Mesenchymal stem cell (in vitro differentiated cells and primary cell): Measurements from ENCODE around the gene TTC21B.

ENCODE experiments used
- DNase-seq: peaks from one replicate; pipeline ENCODE4 v3.0.0-alpha.2; 2013
- H2AFZ ChIP-seq: one replicate; pipeline ENCODE4 v1.6.1; 2013; ENCODE audit warnings: low read depth, mild to moderate bottlenecking, control low read depth, inconsistent platforms, low read length, moderate library complexity
- H2AK5ac ChIP-seq: 2 replicates; pipeline ENCODE4 v1.6.1; 2013; ENCODE audit warnings: low read length, moderate library complexity, mild to moderate bottlenecking, inconsistent platforms; ENCODE audit not compliant: severe bottlenecking
- H2BK120ac ChIP-seq: one replicate; pipeline ENCODE4 v1.6.1; 2013; ENCODE audit warnings: low read depth, mild to moderate bottlenecking, inconsistent platforms, low read length, moderate library complexity
- H2BK12ac ChIP-seq, 2 experiments: one replicate each; pipeline ENCODE4 v1.6.1; 2013; ENCODE audit warnings: inconsistent platforms in 2 of 2, low read length in 2 of 2, mild to moderate bottlenecking in 2 of 2, moderate library complexity in 2 of 2, control low read depth in 1 of 2
- H2BK15ac ChIP-seq: one replicate; pipeline ENCODE4 v1.6.1; 2013; ENCODE audit warnings: mild to moderate bottlenecking, low read depth, inconsistent platforms; ENCODE audit not compliant: poor library complexity, severe bottlenecking
- H2BK5ac ChIP-seq: 2 replicates; pipeline ENCODE4 v1.6.1; 2013; ENCODE audit warnings: low read depth, mild to moderate bottlenecking, low read length, control low read depth, inconsistent platforms; ENCODE audit not compliant: poor library complexity, severe bottlenecking
- H3K14ac ChIP-seq, 2 experiments: one replicate each; pipeline ENCODE4 v1.6.1; 2013; ENCODE audit warnings: inconsistent platforms in 2 of 2, low read length in 2 of 2, control low read depth in 1 of 2, mild to moderate bottlenecking in 1 of 2, moderate library complexity in 1 of 2
- H3K18ac ChIP-seq, 2 experiments: one replicate each; pipeline ENCODE4 v1.6.1; 2013; ENCODE audit warnings: inconsistent platforms in 2 of 2, low read length in 2 of 2, control low read depth in 1 of 2, low read depth in 1 of 2, mild to moderate bottlenecking in 1 of 2
- H3K23ac ChIP-seq, 2 experiments: one replicate each; pipeline ENCODE4 v1.6.1; 2013; ENCODE audit warnings: inconsistent platforms in 2 of 2, low read length in 2 of 2, mild to moderate bottlenecking in 2 of 2, moderate library complexity in 2 of 2, control low read depth in 1 of 2
- H3K27ac ChIP-seq: 2 replicates; pipeline ENCODE4 v1.5.1; 2013; ENCODE audit warnings: mild to moderate bottlenecking, moderate library complexity, low read length, control low read depth, inconsistent platforms; ENCODE audit not compliant: poor library complexity, severe bottlenecking
- H3K27me3 ChIP-seq, 2 experiments: 2 replicates each; pipeline versions ENCODE4 v1.6.1 to v1.7.0; 2013; ENCODE audit warnings: low read length in 2 of 2, mild to moderate bottlenecking in 2 of 2, moderate library complexity in 2 of 2, control low read depth in 1 of 2, inconsistent platforms in 1 of 2; ENCODE audit not compliant: control insufficient read depth in 1 of 2, insufficient read depth in 1 of 2
- H3K36me3 ChIP-seq, 2 experiments: 2 replicates each; pipeline versions ENCODE4 v1.6.1 to v1.7.0; 2013; ENCODE audit warnings: low read length in 2 of 2, control low read depth in 1 of 2, inconsistent platforms in 1 of 2, low read depth in 1 of 2, mild to moderate bottlenecking in 1 of 2; ENCODE audit not compliant: insufficient read depth in 2 of 2, control insufficient read depth in 1 of 2
- H3K4ac ChIP-seq, 2 experiments: one replicate each; pipeline ENCODE4 v1.6.1; 2013; ENCODE audit warnings: inconsistent platforms in 2 of 2, low read length in 2 of 2, mild to moderate bottlenecking in 2 of 2, moderate library complexity in 2 of 2, control low read depth in 1 of 2, low read depth in 1 of 2
- H3K4me1 ChIP-seq: 2 replicates; pipeline ENCODE4 v1.6.1; 2013; ENCODE audit warnings: low read depth, low read length, control low read depth; ENCODE audit not compliant: control insufficient read depth, insufficient read depth
- H3K4me2 ChIP-seq: 2 replicates; pipeline ENCODE4 v1.6.1; 2013; ENCODE audit warnings: low read length, mild to moderate bottlenecking, inconsistent platforms; ENCODE audit not compliant: poor library complexity, severe bottlenecking
- H3K4me3 ChIP-seq, 2 experiments: 2 replicates each; pipeline versions ENCODE4 v1.5.1 to v1.7.0; 2013; ENCODE audit warnings: low read length in 2 of 2, mild to moderate bottlenecking in 2 of 2, control low read depth in 1 of 2, low read depth in 1 of 2; ENCODE audit not compliant: insufficient read depth in 1 of 2
- H3K79me1 ChIP-seq: replicated peaks from 2 replicates; pipeline ENCODE4 v1.6.1; 2013; ENCODE audit warnings: mild to moderate bottlenecking, control low read depth, low read length, inconsistent platforms; ENCODE audit not compliant: poor library complexity, severe bottlenecking
- H3K9ac ChIP-seq: 2 replicates; pipeline ENCODE4 v1.7.0; 2013; ENCODE audit warnings: mild to moderate bottlenecking, low read length, moderate library complexity
- H3K9me3 ChIP-seq: 2 replicates; pipeline ENCODE4 v1.7.0; 2013; ENCODE audit warnings: mild to moderate bottlenecking, low read length; ENCODE audit not compliant: control insufficient read depth
- H4K8ac ChIP-seq: one replicate; pipeline ENCODE4 v1.6.1; 2013; ENCODE audit warnings: inconsistent platforms, mild to moderate bottlenecking, low read length, moderate library complexity
- H4K91ac ChIP-seq: one replicate; pipeline ENCODE4 v1.6.1; 2013; ENCODE audit warnings: mild to moderate bottlenecking, low read length, inconsistent platforms
- WGBS: methylation state at CpG from one replicate; pipeline ENCODE4 v1.1.7; 2013; ENCODE audit warnings: mixed read lengths; 5-methylcytosine and 5-hydroxymethylcytosine counted together

The TTC21B gene

DNA sequence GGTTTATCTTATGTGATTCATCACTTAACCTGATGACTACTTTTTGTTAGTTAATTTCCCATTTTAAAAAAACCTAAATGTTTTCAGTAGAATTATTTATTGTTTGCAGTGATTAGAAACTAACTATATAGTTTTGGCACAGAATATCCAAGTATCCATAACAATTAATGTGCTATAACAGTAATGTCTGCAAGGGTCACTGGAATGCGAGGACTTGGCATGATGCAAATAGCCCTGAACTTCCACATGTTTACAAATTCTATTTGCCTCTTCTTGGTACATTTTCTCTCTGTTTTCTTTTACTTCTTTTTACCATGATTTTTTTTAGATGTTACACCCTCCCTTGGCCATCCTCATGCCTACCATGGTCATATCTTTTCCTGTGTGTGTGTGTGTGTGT is 110.2 kb downstream of the TTC21B start:
- no peak for DNase-seq
- H3K23ac ChIP-seq = no peak overlapping the region
- no peak overlapping the region for H2BK5ac ChIP-seq
- no peaks in the 10 kb centered on the region for H3K79me1 ChIP-seq
- H2BK15ac ChIP-seq = no peak overlapping the region
- H2BK12ac ChIP-seq = no peak overlapping the region
- no peaks in the 10 kb centered on the region for H3K36me3 ChIP-seq
- H3K14ac ChIP-seq = no peak overlapping the region
- no peak overlapping the region for H2AFZ ChIP-seq
- H4K8ac ChIP-seq = no peak overlapping the region
- H3K4ac ChIP-seq = no peak overlapping the region
- no peak overlapping the region for H3K9ac ChIP-seq
- no peak overlapping the region for H3K27ac ChIP-seq
- H4K91ac ChIP-seq = no peak overlapping the region
- no peak overlapping the region for H3K4me3 ChIP-seq
- WGBS = 94% methylated on average over 1 of the region's 1 CpG
- H2BK120ac ChIP-seq = no peak overlapping the region
- H3K4me2 ChIP-seq = no peak overlapping the region
- no peaks in the 10 kb centered on the region for H3K27me3 ChIP-seq
- no peaks in the 10 kb centered on the region for H3K4me1 ChIP-seq
- H3K9me3 ChIP-seq = no peaks in the 10 kb centered on the region
- H3K18ac ChIP-seq = no peak overlapping the region
- no peak overlapping the region for H2AK5ac ChIP-seq

DNA sequence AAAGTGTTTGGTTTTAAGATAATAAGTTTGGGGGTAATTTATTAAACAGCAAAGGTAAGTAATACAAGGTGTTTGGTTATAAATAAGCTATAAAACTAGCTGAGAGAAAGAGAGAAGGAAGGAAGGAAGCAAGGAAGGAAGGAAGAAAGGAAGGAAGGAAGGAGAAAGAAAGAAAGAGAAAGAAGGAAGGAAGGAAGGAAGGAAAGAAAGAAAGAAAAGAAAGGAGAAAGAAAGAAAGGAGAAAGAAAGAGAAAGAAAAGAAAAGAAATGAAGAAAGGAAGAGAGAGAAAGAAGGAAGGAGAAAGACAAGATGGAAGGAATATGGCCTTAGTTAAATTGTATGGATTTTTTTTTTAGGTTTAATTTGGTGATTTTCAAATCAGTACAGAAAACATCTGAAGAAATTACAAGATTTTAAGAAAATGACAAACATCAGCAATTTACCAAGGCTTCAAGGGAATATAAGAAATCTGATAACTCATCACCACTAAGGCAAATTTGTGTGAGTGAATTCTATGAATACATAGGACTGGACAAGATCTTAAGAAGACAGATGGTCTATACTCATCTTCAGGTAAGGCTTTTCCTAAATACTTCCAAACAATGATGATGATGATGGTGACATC is 113.1 kb downstream of the TTC21B start:
- no peaks in the 10 kb centered on the region for H3K9me3 ChIP-seq
- H2AFZ ChIP-seq = no peak overlapping the region
- H3K4ac ChIP-seq = no peak overlapping the region
- H2AK5ac ChIP-seq = no peak overlapping the region
- H3K79me1 ChIP-seq = no peaks in the 10 kb centered on the region
- no peak overlapping the region for H2BK15ac ChIP-seq
- H3K4me2 ChIP-seq = no peak overlapping the region
- H2BK5ac ChIP-seq = no peak overlapping the region
- H3K9ac ChIP-seq = no peak overlapping the region
- no peak overlapping the region for H4K8ac ChIP-seq
- peaks cover 2% of the 10 kb centered on the region for H3K4me1 ChIP-seq
- no peak overlapping the region for H3K27ac ChIP-seq
- no peak overlapping the region for H4K91ac ChIP-seq
- no peak for DNase-seq
- H3K14ac ChIP-seq = no peak overlapping the region
- H3K27me3 ChIP-seq = no peaks in the 10 kb centered on the region
- no peak overlapping the region for H3K18ac ChIP-seq
- H2BK120ac ChIP-seq = no peak overlapping the region
- H3K36me3 ChIP-seq = no peaks in the 10 kb centered on the region
- H3K23ac ChIP-seq = no peak overlapping the region
- no peak overlapping the region for H3K4me3 ChIP-seq
- H2BK12ac ChIP-seq = no peak overlapping the region

DNA sequence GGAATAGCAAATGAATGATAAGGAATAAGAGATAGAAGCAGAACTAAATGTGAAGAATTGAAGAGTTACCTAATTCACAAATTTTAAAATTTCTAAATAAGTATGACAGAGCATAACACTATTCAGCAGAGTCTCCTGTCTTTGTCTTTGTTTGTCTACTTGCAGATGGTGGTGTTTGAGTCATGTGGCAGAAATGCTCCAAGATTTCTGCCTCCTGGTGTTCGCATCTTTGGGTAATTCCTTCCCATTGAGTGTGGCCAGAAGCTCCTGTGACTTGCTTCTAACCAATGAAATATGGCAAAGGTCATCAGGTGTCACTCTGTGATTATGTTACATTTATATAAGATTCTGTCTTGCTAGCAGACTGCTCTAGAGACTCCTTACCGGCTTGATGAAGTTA is 114.0 kb downstream of the TTC21B start:
- WGBS = 76% methylated on average over 2 of the region's 2 CpGs
- no peaks in the 10 kb centered on the region for H3K79me1 ChIP-seq

DNA sequence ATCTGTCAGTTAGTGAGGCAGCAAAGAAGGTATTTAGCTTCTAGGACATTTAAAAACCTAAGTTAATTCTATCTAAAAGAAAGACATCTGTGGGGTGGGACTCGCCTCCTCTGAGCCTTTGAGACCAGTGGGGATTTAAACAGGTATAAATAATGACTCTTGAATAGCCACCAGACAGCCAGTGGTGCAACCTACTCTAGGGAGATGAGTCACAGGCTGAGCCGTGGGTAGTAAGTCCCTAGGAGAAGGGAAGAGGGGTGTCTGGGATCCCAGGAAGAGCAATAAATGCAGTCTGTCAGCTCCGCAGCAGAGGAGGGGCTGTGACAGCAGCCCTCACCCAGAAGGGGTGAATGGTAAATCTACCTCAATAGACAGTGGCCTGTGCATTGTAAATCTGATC is 116.5 kb downstream of the TTC21B start:
- no peak overlapping the region for H2BK12ac ChIP-seq
- no peaks in the 10 kb centered on the region for H3K36me3 ChIP-seq
- H3K79me1 ChIP-seq = no peaks in the 10 kb centered on the region
- no peak overlapping the region for H3K4ac ChIP-seq
- no peak overlapping the region for H2AFZ ChIP-seq
- H3K4me2 ChIP-seq = no peak overlapping the region
- peak; percentile 64 for DNase-seq
- no peak overlapping the region for H2AK5ac ChIP-seq
- WGBS = 13% methylated on average over 2 of the region's 3 CpGs
- H3K27ac ChIP-seq = no peak overlapping the region
- H4K91ac ChIP-seq = no peak overlapping the region
- H3K4me3 ChIP-seq = no peak overlapping the region
- H3K18ac ChIP-seq = no peak overlapping the region
- no peaks in the 10 kb centered on the region for H3K27me3 ChIP-seq
- H3K9me3 ChIP-seq = no peaks in the 10 kb centered on the region
- H3K23ac ChIP-seq = no peak overlapping the region
- H3K4me1 ChIP-seq = peaks cover 2% of the 10 kb centered on the region
- H3K9ac ChIP-seq = no peak overlapping the region
- H2BK5ac ChIP-seq = no peak overlapping the region
- H2BK15ac ChIP-seq = no peak overlapping the region
- no peak overlapping the region for H3K14ac ChIP-seq
- no peak overlapping the region for H2BK120ac ChIP-seq
- H4K8ac ChIP-seq = no peak overlapping the region

More for the DNA sequence above, 114.0 kb downstream of the TTC21B start:
- Histone ChIP-seq H3K18ac (no peak overlapping the region), H2AFZ (no peak overlapping the region), H3K36me3 (no peaks in the 10 kb centered on the region), H3K4me1 (peaks cover 2% of the 10 kb centered on the region), H3K14ac (no peak overlapping the region), H3K27me3 (no peaks in the 10 kb centered on the region), H3K27ac (no peak overlapping the region), H2BK15ac (no peak overlapping the region), H2AK5ac (no peak overlapping the region), H3K9ac (no peak overlapping the region), H3K4me2 (no peak overlapping the region), H2BK12ac (no peak overlapping the region), H2BK120ac (no peak overlapping the region), H3K9me3 (no peaks in the 10 kb centered on the region), H3K4ac (no peak overlapping the region), H4K8ac (no peak overlapping the region), H3K23ac (no peak overlapping the region), H3K4me3 (no peak overlapping the region), H4K91ac (no peak overlapping the region), H2BK5ac (no peak overlapping the region)
- DNase-seq = peak; percentile 8
